GM12878 (cell line): ENCODE data around the gene AGFG1.

Source experiments
- REST ChIP-seq: IDR thresholded peaks from 2 replicates; pipeline ENCODE4 v1.6.1; 2012; ENCODE audit warnings: mild to moderate bottlenecking, low read depth, low read length
- SUZ12 ChIP-seq: fragments of 200-600 bp; sonication (generic); IDR thresholded peaks from one replicate; pipeline ENCODE4 v1.6.1; 2018; ENCODE audit warnings: antibody characterized with exemption, mild to moderate bottlenecking; ENCODE audit not compliant: unreplicated experiment

- no peak for TF ChIP-seq REST
- TF ChIP-seq SUZ12, result no peak
Measured at GRCh38 chr2:227607941-227608340, 136.0 kb downstream of the AGFG1 start.
